Tibial nerve (tissue), 4 donors: ENCODE data around the gene TCF4. TPM values are rescaled to one million over a fixed set of nuclear protein-coding genes. Genes with fewer than 3 reads are reported as not detected.

Experiments used
- DNase-seq, 2 donors: peaks; one replicate each; pipeline ENCODE4 v3.0.0-alpha.2; 2019; ENCODE audit warnings: low spot score in 2 of 2
- H3K27ac ChIP-seq, 4 donors: fragments of 200-600 bp; sonication (generic) in 3 of 4; one replicate each; pipeline ENCODE4 v1.5.1; 2017 to 2019; ENCODE audit warnings: mild to moderate bottlenecking in 1 of 4
- H3K27me3 ChIP-seq, 2 donors: fragments of 200-600 bp; sonication (generic) in 1 of 2; one replicate each; pipeline versions ENCODE4 v1.5.1 to v1.6.0; 2017 to 2019
- H3K36me3 ChIP-seq, 3 donors: fragments of 200-600 bp; sonication (generic); one replicate each; pipeline ENCODE4 v1.5.1; 2018 to 2019
- H3K4me1 ChIP-seq, 4 donors: fragments of 200-600 bp; sonication (generic) in 3 of 4; one replicate each; pipeline ENCODE4 v1.5.1; 2017 to 2019
- H3K4me3 ChIP-seq, 4 donors: fragments of 200-600 bp; sonication (generic) in 3 of 4; one replicate each; pipeline ENCODE4 v1.5.1; 2017 to 2019; ENCODE audit warnings: mild to moderate bottlenecking in 1 of 4, moderate library complexity in 1 of 4
- H3K9me3 ChIP-seq, 4 donors: fragments of 200-600 bp; sonication (generic) in 3 of 4; one replicate each; pipeline ENCODE4 v1.5.1; 2017 to 2019
- CTCF ChIP-seq, 5 experiments: fragments of 200-600 bp in 3 of 5; fragments of 450-650 bp in 2 of 5; sonication (generic) in 3 of 5; IDR thresholded peaks; one replicate each; pipeline ENCODE4 v1.5.1; 2016 to 2019; ENCODE audit warnings: antibody characterized with exemption in 5 of 5, mild to moderate bottlenecking in 3 of 5, moderate library complexity in 2 of 5
- EP300 ChIP-seq, 2 donors: sonication (generic); formaldehyde crosslinking; IDR thresholded peaks; one replicate each; pipeline ENCODE4 v1.6.1; 2017; ENCODE audit warnings: antibody characterized with exemption in 2 of 2, mild to moderate bottlenecking in 1 of 2
- POLR2A ChIP-seq, 2 donors: fragments of 450-650 bp; IDR thresholded peaks; one replicate each; pipeline ENCODE4 v1.6.1; 2017; ENCODE audit warnings: antibody characterized with exemption in 2 of 2, mild to moderate bottlenecking in 2 of 2, moderate library complexity in 2 of 2
- WGBS, 2 donors: methylation state at CpG; one replicate each; pipeline ENCODE4 v1.1.5; 2018; 5-methylcytosine and 5-hydroxymethylcytosine counted together
- total RNA-seq, 4 donors: library from RNA; depleted of rRNA; stranded (reverse); fragments of >200 nt; gene quantifications; one replicate each; pipeline ENCODE4 v1.1.0, GENCODE V29; 2016

The TCF4 gene
- total RNA-seq, 4 donors from 2014 or later: 100 to 157 (median 114) TPM

- no peak for DNase-seq
- no peaks in the 10 kb centered on the region for H3K9me3 ChIP-seq
- TF ChIP-seq POLR2A (IDR thresholded peaks at IDR 0.05): no peak
- TF ChIP-seq CTCF (IDR thresholded peaks at IDR 0.05): no peak
- no peak for TF ChIP-seq EP300 (IDR thresholded peaks at IDR 0.05)
- H3K27me3 ChIP-seq: no peaks in the 10 kb centered on the region
- H3K36me3 ChIP-seq: peaks cover 0 to 23% (median 0%) of the 10 kb centered on the region in 3 donors
- H3K4me1 ChIP-seq: peaks cover 0 to 42% (median 0%) of the 10 kb centered on the region in 4 donors
- H3K4me3 ChIP-seq: no peak overlapping the region
- no peak overlapping the region for H3K27ac ChIP-seq
- WGBS, 2 donors: 76 to 82% methylated on average over 3 of the region's 3 CpGs
Measured at GRCh38 chr18:55265984-55266383, 322.0 kb downstream of the TCF4 start.

- TF ChIP-seq EP300 (IDR thresholded peaks at IDR 0.05) (no peak), POLR2A (IDR thresholded peaks at IDR 0.05) (no peak), CTCF (IDR thresholded peaks at IDR 0.05) (no peak)
- no peak for DNase-seq
- Histone ChIP-seq H3K9me3 (no peaks in the 10 kb centered on the region), H3K36me3 (peaks cover 0 to 29% (median 0%) of the 10 kb centered on the region in 3 donors), H3K27me3 (no peaks in the 10 kb centered on the region), H3K4me3 (no peak overlapping the region), H3K4me1 (peaks cover 0 to 42% (median 0%) of the 10 kb centered on the region in 4 donors), H3K27ac (peak overlapping the region in 2 of 4 donors; percentile 2 to 40)
- 52 to 56% methylated on average over 5 of the region's 5 CpGs for whole genome bisulfite sequencing, 2 donors
Measured at GRCh38 chr18:55265130-55265675, 322.8 kb downstream of the TCF4 start.

- Histone ChIP-seq H3K4me1 (peaks cover 0 to 39% (median 0%) of the 10 kb centered on the region in 4 donors), H3K36me3 (peaks cover 0 to 29% (median 0%) of the 10 kb centered on the region in 3 donors), H3K9me3 (no peaks in the 10 kb centered on the region), H3K4me3 (no peak overlapping the region), H3K27me3 (no peaks in the 10 kb centered on the region), H3K27ac (peak overlapping the region in 1 of 4 donors; percentile 2)
- WGBS, 2 donors: 74 to 79% methylated on average over 3 of the region's 3 CpGs
- TF ChIP-seq POLR2A (IDR thresholded peaks at IDR 0.05) (no peak), EP300 (IDR thresholded peaks at IDR 0.05) (no peak), CTCF (IDR thresholded peaks at IDR 0.05) (no peak)
- no peak for DNase-seq
Measured at GRCh38 chr18:55264108-55264507, 323.9 kb downstream of the TCF4 start.

GRCh38 chr18:55262021-55262560 lies 325.9 kb downstream of the TCF4 start:
- WGBS, 2 donors: 81 to 82% methylated on average over 1 of the region's 1 CpG
- Histone ChIP-seq H3K9me3 (no peaks in the 10 kb centered on the region), H3K27ac (no peak overlapping the region), H3K36me3 (peaks cover 0 to 35% (median 0%) of the 10 kb centered on the region in 3 donors), H3K4me3 (no peak overlapping the region), H3K27me3 (no peaks in the 10 kb centered on the region), H3K4me1 (peaks cover 0 to 20% (median 0%) of the 10 kb centered on the region in 4 donors)
- TF ChIP-seq EP300 (IDR thresholded peaks at IDR 0.05): no peak
- TF ChIP-seq CTCF (IDR thresholded peaks at IDR 0.05): no peak
- TF ChIP-seq POLR2A (IDR thresholded peaks at IDR 0.05): no peak
- DNase-seq: no peak

- H3K9me3 ChIP-seq: no peaks in the 10 kb centered on the region
- H3K4me1 ChIP-seq: peaks cover 0 to 18% (median 0%) of the 10 kb centered on the region in 4 donors
- TF ChIP-seq CTCF (IDR thresholded peaks at IDR 0.05) (no peak), POLR2A (IDR thresholded peaks at IDR 0.05) (no peak), EP300 (IDR thresholded peaks at IDR 0.05) (no peak)
- no peaks in the 10 kb centered on the region for H3K27me3 ChIP-seq
- no peak for DNase-seq
- no peak overlapping the region for H3K4me3 ChIP-seq
- peaks cover 0 to 37% (median 0%) of the 10 kb centered on the region in 3 donors for H3K36me3 ChIP-seq
- 74 to 77% methylated on average over 4 of the region's 4 CpGs for WGBS, 2 donors
- H3K27ac ChIP-seq: no peak overlapping the region
Measured at GRCh38 chr18:55261253-55261652, 326.7 kb downstream of the TCF4 start.
